Thyroid gland (tissue), 4 donors: ENCODE results near the gene PNPLA1.

Experiments
- CTCF ChIP-seq, 6 experiments: fragments of 200-600 bp in 3 of 6; fragments of 450-650 bp in 3 of 6; sonication (generic) in 3 of 6; IDR thresholded peaks; one replicate each; pipeline ENCODE4 v1.5.1; 2016 to 2019; ENCODE audit warnings: antibody characterized with exemption in 6 of 6, mild to moderate bottlenecking in 2 of 6, inconsistent platforms in 1 of 6, moderate library complexity in 1 of 6
- POLR2A ChIP-seq, 2 donors: fragments of 450-650 bp; IDR thresholded peaks; one replicate each; pipeline ENCODE4 v1.6.1; 2017; ENCODE audit warnings: antibody characterized with exemption in 2 of 2, mild to moderate bottlenecking in 2 of 2, moderate library complexity in 1 of 2

- TF ChIP-seq POLR2A (IDR thresholded peaks at IDR 0.05), result no peak
- TF ChIP-seq CTCF (IDR thresholded peaks at IDR 0.05), result no peak
Measured at GRCh38 chr6:36292170-36292569, 22.3 kb downstream of the PNPLA1 start.
